Hematopoietic multipotent progenitor cell treated with erythropoietin and hydrocortisone succinate and interleukin-3 and kit ligand, for 4 days (in vitro differentiated cells): ENCODE results near the gene HOATZ.

Experiments
- DNase-seq: peaks from one replicate; pipeline ENCODE4 v3.0.0-alpha.2; 2015

HOATZ gene

DNA sequence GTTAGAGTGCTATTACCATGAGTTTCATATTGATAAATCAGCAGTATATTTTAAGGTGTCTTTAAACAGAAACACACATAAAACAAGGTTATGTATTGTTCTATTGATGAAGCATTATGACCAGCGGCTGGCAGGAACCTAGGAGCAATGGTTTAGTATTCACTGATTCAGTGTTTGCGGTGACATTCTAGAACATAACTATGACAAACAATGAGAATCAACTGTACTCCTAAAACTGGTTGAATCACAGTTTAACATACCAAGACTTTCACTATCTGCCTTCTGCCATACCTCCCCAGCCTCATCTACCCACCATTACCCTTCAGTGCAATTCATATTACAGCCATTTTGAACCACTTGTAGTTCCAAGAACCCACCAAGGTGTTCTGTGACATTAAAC lies 8.8 kb downstream of the HOATZ start:
- no peak for DNase-seq

DNA sequence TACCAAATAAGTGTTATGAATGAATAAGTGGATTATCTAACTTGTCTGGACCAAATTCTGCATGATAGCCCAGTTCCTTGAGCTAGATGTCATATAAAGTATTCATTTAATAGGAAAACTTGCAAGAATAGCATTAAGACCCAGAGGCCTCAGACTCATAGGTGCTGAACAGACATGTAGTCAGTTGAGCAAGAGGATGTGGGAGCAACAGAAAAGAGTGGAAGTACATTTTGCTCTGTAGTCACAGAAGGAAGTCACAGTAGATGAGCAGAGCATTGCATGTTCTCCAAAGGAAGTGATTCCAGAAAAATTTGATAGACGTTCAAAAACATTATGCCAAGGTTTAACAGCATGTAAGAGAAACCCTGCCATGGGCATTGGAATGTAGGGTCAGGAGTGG lies 9.5 kb downstream of the HOATZ start:
- DNase-seq = peak; percentile 19

DNA sequence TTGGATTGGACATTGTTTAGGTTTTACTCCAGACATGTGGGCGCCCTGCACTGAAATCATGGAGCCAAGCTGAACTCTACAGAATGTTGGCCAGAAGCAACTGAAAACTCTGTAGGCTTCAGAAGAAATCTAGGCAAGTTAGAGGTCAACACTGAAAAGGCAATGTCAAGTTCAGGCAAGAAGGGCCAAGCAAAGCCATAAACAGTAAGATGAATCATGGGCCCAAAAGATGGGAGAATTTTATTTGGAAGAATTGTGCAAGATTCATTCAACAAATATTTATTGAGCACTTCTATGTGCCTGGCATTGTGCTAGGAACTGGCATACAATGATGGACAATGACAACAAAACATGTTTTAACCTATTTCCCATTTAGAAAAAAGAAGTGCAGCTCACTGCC lies 10.9 kb downstream of the HOATZ start:
- no peak for DNase-seq

- DNase-seq = no peak
Measured at GRCh38 chr11:111526501-111526900, 11.9 kb downstream of the HOATZ start.

DNA sequence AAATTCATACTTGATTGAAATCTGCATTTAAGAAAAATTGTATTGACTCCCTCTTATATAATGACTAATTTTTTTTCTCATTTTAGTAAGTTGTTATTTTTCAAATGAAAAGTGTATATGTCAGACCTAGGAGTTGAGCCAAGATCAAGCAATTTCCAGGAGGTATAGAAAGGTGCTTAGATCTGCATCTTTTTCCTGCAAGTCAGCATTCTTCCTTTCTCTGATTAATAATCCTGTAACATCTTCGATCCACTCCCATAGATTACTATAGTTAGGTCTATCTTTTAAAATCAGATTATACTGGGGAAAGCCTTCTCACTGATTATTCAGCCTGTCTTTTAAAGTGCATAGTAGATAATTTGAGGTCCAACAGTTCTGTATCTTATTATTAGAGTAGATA lies 12.7 kb downstream of the HOATZ start:
- no peak for DNase-seq

- peak; percentile 66 for DNase-seq
Measured at GRCh38 chr11:111528557-111528956, 14.0 kb downstream of the HOATZ start.

GRCh38 chr11:111530091-111530490 lies 15.5 kb downstream of the HOATZ start:
- DNase-seq = peak; percentile 20

GRCh38 chr11:111531136-111531535 lies 16.6 kb downstream of the HOATZ start:
- DNase-seq = no peak

DNA sequence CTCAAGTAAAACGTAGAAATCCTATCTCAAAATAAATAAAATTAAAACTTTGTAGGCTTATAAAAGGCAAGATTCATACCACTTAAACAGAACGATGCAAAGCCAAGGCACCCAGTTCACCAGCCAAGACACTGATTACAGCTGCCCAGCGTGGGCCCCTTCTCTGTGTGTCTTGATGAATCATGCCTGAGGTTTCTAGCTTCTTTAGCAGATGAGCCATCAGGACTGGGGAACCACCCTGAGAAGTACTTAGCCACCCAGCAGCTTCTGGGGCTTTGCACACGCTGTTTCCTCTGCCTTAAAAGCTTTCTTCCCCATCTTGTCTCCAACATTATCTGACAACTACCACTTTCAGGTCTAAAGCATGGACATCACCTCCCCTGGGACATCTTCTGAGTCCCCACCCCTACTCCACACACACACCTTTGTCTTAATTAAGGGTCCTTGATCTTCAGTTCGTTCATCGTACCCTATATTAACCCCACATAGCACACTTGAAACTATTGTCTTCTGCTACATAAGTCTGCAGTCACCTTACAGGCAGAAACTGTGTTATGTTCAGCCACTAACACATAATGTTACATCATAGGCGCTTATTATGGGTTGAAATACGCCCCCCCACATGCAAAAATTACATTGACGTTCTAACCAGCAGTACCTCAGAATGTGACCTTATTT lies 17.2 kb downstream of the HOATZ start:
- peak; percentile 56 for DNase-seq

DNA sequence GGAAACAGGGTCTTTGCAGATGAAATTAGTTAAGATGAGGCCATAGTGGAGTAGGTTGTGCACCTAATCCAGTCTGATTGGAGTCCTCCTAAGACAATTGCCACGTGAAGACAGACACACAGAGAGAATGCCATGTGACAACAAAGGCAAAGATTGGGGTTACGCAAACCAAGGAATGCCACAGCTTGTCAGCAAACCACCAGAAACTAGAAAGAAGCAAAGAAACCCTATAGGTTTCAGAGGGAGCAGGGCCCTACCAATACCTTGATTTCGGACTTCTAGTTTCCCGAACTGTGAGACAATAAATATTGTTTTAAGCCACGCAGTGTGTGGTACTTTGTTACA lies 17.8 kb downstream of the HOATZ start:
- no peak for DNase-seq

- no peak for DNase-seq
Measured at GRCh38 chr11:111535281-111535680, 20.7 kb downstream of the HOATZ start.

DNA sequence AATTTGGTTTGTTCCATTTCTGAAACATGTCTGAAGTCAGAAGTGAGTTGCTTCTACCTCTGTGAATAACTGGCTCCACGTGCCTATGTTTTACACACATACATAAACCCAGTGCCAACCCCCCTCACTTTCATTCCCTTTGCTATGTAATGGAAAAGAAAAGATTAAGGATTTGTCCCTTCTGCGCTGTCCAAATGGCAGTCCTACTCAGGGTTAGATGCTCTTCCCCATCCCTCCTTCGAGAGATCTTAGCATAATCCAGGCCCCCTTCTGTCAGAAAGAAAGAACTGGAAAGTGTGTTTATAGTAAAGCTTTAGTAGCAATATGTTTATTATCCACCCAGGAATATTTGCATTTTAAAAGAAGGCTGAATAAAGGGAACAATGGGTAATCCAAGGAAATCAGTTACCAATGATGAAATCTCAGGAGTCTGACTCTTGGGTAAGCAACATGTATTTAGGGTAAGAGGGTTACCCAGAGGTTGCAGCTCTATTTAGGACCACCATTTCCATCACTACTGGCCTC lies 22.8 kb downstream of the HOATZ start:
- DNase-seq = no peak

- DNase-seq = no peak
Measured at GRCh38 chr11:111538407-111539114, 24.0 kb downstream of the HOATZ start.

DNA sequence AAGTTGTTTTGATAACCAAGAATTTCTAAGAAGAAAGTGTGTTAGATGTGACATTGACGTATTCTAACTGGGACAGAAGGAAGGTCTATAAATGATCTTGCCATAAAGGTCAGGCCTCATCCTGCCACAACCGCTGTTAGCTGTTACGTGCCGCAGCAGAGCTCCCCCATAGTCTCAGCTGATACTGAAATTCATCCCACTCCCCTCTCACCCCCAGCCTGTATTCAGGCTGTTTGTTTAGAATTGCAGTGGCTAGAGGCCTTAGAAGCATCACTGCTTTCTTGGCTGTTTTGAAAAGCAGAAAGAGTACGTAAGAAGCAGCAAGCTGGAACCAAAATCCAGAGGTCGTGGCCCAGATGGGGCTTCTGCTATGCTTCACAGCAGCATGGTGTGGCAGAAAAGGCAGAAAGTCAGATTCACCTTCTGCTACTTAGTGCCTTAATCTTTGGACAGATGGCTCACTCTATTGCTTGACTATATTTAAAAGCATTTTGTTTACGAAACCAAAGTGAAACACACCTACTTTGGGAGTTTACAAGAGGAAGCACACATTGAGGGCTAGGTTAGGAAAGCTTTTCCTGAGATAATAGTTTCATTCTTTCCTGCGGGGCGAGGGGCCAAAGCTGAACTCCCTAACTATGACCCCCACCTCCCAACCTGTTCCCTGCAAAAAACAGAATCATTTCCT lies 25.0 kb downstream of the HOATZ start:
- DNase-seq = no peak

GRCh38 chr11:111540114-111540936 lies 25.7 kb downstream of the HOATZ start, which contains the start of gene LAYN:
LAYN (plus strand) TSS chr11:111540720; CDS start chr11:111540844, 124 bp downstream.
- peak; percentile 47 for DNase-seq

DNA sequence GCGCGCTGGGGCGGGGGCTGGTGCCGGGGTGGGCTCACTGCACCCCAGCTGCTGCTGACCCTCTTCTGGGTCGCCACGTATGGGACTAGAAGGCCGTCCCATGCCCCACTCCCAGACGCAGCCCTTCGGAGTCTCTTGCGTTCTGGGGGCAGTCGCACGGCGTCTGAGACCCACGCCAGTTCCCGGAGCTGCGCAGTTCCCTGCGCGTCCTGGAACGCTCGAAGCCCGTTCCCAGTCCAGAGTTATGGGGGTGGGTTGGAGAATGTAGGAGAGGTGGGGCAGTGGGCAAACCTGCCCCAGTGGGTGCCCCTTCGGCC lies 26.3 kb downstream of the HOATZ start:
- DNase-seq = no peak

GRCh38 chr11:111541254-111542061 lies 26.9 kb downstream of the HOATZ start:
- DNase-seq = peak; percentile 35

DNA sequence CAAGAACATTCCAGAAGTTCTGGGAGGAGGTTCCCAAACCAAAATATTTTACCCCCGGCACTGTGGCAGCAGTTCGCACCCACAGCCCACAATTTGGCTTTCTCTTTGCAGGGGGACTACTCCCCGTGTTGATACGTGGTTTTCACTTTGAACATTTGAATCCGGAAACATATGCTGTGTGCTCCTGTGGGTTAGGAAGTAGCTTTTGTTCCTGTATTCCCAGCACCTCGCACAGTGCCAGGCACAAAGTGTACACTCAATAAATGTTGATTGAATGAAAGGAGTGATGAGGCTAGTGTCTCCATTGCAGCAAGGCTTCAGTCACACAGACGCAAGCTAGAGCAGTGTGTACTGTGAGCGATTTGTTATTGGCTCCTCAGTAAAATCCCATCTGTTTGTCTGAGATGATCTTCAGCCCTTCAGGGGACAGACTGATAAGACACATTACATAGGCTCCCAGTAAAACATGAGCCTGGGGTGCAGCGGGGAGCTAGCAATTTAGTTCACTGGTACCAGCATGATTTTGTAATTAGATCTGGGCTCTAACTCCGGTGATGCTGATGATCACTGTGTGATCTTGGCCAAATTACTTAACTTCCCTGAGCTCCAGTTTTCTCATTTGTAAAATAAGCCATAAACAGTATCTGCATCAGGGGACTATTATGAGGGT lies 28.2 kb downstream of the HOATZ start:
- DNase-seq = peak; percentile 20

DNA sequence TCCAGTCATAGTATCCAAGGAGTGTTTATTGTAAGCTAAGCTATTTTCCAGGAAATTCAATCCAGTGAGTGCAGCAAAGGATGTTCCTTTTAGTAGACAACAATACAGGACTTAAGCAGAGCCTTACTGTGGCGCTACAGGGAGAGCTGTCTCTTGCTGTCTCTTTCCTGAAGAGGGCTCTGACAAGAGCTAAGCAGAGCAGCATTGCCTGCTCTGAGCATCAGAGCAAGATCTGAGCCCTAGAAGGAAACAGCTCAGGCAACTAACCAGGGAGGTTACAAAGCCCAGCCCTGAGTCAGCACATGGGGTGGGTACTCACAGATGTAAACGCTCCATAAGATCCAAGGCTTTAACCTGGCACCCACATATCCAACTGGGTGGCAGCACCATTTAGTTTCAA lies 33.9 kb downstream of the HOATZ start:
- no peak for DNase-seq

DNA sequence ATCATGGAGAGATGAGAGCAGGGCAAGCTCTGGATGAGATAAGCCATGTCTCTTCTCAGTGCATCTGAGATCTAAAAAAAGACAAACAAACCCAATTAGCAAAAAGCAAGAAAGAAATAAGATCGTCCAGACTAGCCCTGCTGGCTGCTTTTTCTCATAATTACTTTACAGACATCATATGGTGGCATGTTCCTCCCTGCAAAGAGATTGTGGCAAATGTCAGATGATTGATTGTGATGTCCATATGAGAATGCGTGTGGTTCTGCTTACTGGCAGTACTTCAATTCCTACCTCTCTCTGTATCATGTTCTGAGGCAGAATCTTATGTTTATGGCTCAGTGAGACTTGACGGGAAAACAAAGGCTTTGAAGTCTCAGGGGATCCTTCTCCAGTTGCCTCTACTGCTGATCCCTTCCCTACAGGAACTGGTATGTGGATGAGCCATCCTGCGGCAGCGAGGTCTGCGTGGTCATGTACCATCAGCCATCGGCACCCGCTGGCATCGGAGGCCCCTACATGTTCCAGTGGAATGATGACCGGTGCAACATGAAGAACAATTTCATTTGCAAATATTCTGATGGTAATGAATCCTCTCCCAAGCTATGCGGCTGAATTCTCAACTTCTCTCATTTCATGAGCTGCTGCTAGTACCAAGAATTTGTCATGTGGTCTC lies 34.8 kb downstream of the HOATZ start:
- DNase-seq = no peak

- no peak for DNase-seq
Measured at GRCh38 chr11:111549869-111550203, 35.3 kb downstream of the HOATZ start.
